CD4-positive, alpha-beta T cell treated with Interferon alpha-2 for 1 hour (primary cell): ENCODE measurements around the gene ZNF678.
"Not testable (repeated sequence)": the region's sequence is repeated elsewhere in the genome, so short reads cannot be mapped to it uniquely, and the experiment has no call there.

ENCODE experiments used
- DNase-seq, 2 donors: peaks; one replicate each; pipeline ENCODE4 v3.0.0-alpha.2; 2020 to 2022

The ZNF678 gene

GRCh38 chr1:227563324-227564201 lies at the start of gene ZNF678:
Gene ZNF678, plus strand, starts transcription at chr1:227563556. Its CDS starts 87,436 bp downstream, at chr1:227650992.
- DNase-seq, result peak; percentile 91 to 93

- DNase-seq, result no peak
These were observed 44.5 kb upstream of the ZNF678 start for GRCh38 chr1:227518876-227519275.

- no peak for DNase-seq
These were observed 41.6 kb upstream of the ZNF678 start for GRCh38 chr1:227521782-227522181.

GRCh38 chr1:227526524-227526923 lies 36.8 kb upstream of the ZNF678 start:
- DNase-seq, result no peak

GRCh38 chr1:227532019-227532619 lies 31.2 kb upstream of the ZNF678 start:
- no peak for DNase-seq

- no peak for DNase-seq
These were observed 22.9 kb upstream of the ZNF678 start for GRCh38 chr1:227540170-227541098.

- DNase-seq, result no peak
These were observed 22.2 kb upstream of the ZNF678 start for GRCh38 chr1:227541129-227541528.

- DNase-seq, result no peak
These were observed 21.6 kb upstream of the ZNF678 start for GRCh38 chr1:227541796-227542152.

GRCh38 chr1:227542153-227543120 lies 20.9 kb upstream of the ZNF678 start:
- peak; percentile 87 to 91 for DNase-seq

GRCh38 chr1:227543283-227544066 lies 19.9 kb upstream of the ZNF678 start:
- no peak for DNase-seq

GRCh38 chr1:227544067-227545050 lies 19.0 kb upstream of the ZNF678 start:
- DNase-seq, result no peak

- DNase-seq, result no peak
These were observed 18.0 kb upstream of the ZNF678 start for GRCh38 chr1:227545361-227545760.

- DNase-seq, result no peak
These were observed 17.3 kb upstream of the ZNF678 start for GRCh38 chr1:227546059-227546458.

- no peak for DNase-seq
These were observed 16.6 kb upstream of the ZNF678 start for GRCh38 chr1:227546598-227547309.

GRCh38 chr1:227547310-227548118 lies 15.8 kb upstream of the ZNF678 start:
- no peak for DNase-seq

- DNase-seq, result no peak
These were observed 15.3 kb upstream of the ZNF678 start for GRCh38 chr1:227548119-227548397.

GRCh38 chr1:227548448-227548847 lies 14.9 kb upstream of the ZNF678 start:
- no peak for DNase-seq

- DNase-seq, result no peak
These were observed 13.5 kb upstream of the ZNF678 start for GRCh38 chr1:227549892-227550291.

GRCh38 chr1:227551881-227552280 lies 11.5 kb upstream of the ZNF678 start:
- DNase-seq, result not testable (repeated sequence)
